Camera-type eye (tissue), 1 donor: ENCODE results near the gene TMCC2. TPM values are rescaled to one million over a fixed set of nuclear protein-coding genes. Genes with fewer than 3 reads are reported as not detected.

Source experiments
- total RNA-seq: library from RNA; depleted of rRNA; stranded (reverse); fragments of >200 nt; gene quantifications from one replicate; pipeline ENCODE4 v1.2.3, GENCODE V29; 2014

TMCC2 gene, protein sequence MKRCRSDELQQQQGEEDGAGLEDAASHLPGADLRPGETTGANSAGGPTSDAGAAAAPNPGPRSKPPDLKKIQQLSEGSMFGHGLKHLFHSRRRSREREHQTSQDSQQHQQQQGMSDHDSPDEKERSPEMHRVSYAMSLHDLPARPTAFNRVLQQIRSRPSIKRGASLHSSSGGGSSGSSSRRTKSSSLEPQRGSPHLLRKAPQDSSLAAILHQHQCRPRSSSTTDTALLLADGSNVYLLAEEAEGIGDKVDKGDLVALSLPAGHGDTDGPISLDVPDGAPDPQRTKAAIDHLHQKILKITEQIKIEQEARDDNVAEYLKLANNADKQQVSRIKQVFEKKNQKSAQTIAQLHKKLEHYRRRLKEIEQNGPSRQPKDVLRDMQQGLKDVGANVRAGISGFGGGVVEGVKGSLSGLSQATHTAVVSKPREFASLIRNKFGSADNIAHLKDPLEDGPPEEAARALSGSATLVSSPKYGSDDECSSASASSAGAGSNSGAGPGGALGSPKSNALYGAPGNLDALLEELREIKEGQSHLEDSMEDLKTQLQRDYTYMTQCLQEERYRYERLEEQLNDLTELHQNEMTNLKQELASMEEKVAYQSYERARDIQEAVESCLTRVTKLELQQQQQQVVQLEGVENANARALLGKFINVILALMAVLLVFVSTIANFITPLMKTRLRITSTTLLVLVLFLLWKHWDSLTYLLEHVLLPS
- 45.5 TPM for total RNA-seq

GRCh38 chr1:205227584-205228013 lies at the start of gene TMCC2:
TSS of gene TMCC2 (plus strand) at chr1:205227946. CDS start at chr1:205228565, 619 bp downstream.

GRCh38 chr1:205211169-205211838 lies 16.4 kb upstream of the TMCC2 start, which contains the start of gene DSTYK:
TSS of gene DSTYK (minus strand) at chr1:205211702. CDS start at chr1:205211535, 167 bp downstream.

DNA sequence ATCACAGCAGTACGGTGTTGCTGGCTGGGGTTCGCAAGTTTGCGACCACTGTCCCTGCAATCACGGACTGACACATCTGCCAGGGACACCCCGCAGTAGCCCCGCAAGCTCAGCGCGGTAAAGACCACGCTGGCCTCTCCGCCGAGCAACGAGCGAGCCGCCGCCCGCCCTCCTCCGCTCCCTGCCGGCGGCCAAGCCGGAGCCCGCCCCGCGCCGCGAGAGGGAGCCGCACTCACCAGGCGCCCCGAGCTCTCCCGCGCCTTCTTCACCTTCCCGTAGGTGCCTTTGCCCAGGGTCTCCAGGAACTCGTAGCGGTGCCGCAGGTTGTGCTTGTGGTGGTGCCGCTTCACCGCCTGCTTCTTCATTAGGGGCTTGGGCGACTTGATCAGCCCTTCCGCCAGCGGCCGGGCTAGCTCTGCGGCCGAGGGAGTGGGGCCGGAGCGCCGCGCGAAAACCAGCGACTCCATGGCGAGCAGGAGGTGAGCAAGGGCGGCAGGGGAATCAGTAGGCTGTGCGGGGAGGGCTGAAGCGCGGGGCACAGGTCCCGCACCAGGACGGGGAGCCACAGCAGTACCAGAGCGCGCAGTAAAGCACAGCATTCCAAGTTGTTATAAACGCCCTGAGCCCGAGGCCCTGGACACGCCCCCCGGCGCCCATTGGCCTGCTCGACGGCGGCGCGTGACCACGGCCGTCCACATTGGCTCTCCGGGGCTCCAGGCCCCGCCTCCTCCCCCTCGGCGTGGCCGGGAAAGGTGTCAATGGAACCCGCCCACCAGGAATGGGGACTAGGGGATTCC lies 93.6 kb downstream of the TMCC2 start, which contains the start of gene NUAK2:
Gene NUAK2, minus strand, starts transcription at position 584 of the 797 bp plus-strand sequence. Its CDS starts 117 bp downstream, at position 467.

Other genes with a start within 250 kb of the TMCC2 start
- gene CNTN2, start 184.7 kb upstream of the TMCC2 start, total RNA-seq: 9.5 TPM
- 2.9 TPM for gene TMEM81, start 143.5 kb upstream of the TMCC2 start, total RNA-seq
- 35.3 TPM for gene RBBP5, start 106.0 kb upstream of the TMCC2 start, total RNA-seq
- 29.2 TPM for gene DSTYK, start 16.2 kb upstream of the TMCC2 start, total RNA-seq
- gene NUAK2, start 93.8 kb downstream of the TMCC2 start, total RNA-seq: 7.4 TPM
- gene KLHDC8A, start 129.0 kb downstream of the TMCC2 start, total RNA-seq: 20.7 TPM
- 64.0 TPM for gene LEMD1, start 194.1 kb downstream of the TMCC2 start, total RNA-seq
- 8.4 TPM for gene BLACAT1, start 228.1 kb downstream of the TMCC2 start, total RNA-seq